NCI-H1436 (cell line): ENCODE results near the gene STAB1.

Source experiments
- DNase-seq: peaks from one replicate; lab custom pipeline; 2025; lab: John Stamatoyannopoulos, UW

Gene STAB1

DNA sequence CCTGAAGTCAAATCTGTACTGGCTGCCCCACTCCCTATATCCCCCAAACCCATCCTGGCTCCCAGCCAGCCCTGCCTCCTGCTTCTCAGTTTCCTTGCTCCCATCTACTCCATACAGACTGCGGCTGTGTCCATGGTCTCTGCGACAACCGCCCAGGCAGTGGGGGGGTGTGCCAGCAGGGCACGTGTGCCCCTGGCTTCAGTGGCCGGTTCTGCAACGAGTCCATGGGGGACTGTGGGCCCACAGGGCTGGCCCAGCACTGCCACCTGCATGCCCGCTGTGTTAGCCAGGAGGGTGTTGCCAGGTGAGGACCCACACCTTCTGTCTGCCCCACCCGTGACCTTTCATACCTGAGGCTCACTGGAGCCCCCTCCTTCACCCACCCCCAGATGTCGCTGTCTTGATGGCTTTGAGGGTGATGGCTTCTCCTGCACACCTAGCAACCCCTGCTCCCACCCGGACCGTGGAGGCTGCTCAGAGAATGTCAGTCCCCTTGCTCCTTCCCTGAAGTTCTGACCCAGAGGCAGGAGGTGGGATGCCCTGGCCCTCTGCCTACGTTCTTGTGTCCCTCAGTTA lies 14.7 kb downstream of the STAB1 start:
- no peak for DNase-seq

DNA sequence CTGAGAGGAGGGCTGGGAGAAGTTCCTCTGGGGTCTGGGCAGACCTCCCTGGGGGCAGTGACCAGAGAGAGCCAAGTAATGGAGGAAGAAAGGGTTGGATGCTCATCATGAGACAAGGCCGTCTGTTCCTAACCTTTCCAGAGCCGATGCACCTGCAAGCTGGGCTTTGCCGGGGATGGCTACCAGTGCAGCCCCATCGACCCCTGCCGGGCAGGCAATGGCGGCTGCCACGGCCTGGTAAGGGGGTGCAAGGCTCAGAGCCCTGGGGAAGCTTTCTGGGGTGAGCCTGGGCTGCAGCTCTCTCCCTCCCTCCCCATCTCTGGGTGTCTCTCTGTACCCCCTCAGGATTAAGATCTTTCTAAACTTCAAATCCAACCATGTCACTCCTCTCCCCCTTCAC lies 16.4 kb downstream of the STAB1 start:
- no peak for DNase-seq

DNA sequence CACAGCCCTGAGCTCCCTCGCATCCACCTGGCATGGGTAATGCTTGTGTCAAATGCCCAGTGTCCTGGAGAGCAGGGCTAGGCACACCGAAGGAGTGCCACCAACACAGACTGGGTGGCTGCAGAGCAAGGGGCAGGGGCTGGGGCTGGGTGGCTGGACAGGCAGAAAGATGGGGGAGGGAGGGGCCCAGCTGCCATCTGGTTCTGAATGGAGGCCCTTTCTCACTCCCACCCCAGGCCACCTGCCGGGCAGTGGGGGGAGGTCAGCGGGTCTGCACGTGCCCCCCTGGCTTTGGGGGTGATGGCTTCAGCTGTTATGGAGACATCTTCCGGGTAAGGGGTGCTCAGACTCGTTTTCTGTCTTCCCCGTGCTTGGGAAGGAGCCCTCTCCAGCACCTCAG lies 17.0 kb downstream of the STAB1 start:
- DNase-seq: no peak

DNA sequence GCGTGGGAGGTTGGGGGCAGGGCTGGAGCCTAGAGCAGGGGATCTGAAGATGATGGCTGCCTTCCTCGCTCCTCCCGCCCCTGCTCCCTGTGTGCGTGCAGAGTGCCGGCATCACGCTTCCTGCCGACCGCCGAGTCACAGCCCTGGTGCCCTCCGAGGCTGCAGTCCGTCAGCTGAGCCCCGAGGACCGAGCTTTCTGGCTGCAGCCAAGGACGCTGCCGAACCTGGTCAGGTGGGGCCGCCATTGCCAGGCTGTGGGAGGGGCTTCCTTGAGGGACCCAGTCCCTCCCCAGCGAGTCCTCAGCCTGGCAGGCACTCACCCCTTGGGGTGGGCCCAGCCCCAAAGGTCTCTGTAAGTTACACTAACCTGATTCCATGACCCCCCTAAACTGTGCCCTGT lies 17.6 kb downstream of the STAB1 start:
- no peak for DNase-seq

DNA sequence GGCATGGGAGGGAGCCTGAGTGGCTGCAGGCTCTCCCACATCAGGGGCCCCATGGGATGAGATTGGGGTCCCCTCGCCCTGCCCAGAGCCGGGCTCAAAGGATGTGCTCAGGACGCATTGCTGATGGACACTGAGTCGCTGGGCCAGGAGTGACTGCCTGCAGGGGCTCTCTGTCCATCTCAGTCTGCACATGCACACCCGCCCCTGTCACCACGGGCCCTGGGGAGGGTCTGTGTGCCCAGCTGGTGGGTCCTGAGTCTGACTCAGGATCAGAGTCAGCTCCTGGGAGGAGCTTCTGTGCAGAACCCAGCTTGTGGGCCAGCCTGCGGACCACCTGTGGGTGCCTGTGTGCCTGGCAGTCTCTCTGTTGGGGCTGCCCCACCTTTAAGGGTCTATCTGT lies 18.1 kb downstream of the STAB1 start:
- no peak for DNase-seq

DNA sequence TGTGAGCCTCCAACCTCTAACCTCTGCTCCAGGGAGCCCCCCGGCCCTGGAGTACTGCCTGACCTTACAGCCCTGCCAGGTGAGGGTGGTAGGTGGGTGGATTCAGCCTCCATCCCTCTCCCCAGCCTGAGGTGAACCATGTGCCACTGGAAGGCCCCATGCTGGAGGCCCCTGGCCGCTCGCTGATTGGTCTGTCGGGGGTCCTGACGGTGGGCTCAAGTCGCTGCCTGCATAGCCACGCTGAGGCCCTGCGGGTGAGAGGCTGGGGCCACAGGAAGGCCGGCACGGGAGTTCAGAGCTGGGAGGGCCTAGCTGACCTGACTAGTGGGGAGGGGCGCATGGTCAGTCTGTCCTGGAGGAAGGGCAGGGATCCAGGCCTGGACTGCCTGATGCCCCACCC lies 19.4 kb downstream of the STAB1 start:
- DNase-seq: no peak

DNA sequence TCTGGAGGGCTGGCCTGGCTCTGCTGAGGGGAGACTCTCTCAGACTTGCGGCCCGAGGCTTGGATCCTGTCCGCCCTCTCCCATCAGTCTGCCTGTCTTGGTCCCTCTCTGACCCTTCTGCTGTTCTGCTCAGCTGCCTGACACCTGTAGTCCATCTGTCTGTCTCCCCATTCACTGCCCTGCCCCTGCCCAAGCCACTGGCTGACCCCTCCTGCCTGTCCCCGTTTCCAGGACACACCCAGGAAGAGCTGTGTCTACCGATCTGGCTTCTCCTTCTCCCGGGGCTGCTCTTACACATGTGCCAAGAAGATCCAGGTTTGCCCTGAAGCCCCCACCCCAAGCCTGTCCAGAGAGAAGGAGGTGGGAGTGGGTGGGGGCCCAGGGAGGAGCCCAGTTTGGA lies 20.1 kb downstream of the STAB1 start:
- DNase-seq: no peak

DNA sequence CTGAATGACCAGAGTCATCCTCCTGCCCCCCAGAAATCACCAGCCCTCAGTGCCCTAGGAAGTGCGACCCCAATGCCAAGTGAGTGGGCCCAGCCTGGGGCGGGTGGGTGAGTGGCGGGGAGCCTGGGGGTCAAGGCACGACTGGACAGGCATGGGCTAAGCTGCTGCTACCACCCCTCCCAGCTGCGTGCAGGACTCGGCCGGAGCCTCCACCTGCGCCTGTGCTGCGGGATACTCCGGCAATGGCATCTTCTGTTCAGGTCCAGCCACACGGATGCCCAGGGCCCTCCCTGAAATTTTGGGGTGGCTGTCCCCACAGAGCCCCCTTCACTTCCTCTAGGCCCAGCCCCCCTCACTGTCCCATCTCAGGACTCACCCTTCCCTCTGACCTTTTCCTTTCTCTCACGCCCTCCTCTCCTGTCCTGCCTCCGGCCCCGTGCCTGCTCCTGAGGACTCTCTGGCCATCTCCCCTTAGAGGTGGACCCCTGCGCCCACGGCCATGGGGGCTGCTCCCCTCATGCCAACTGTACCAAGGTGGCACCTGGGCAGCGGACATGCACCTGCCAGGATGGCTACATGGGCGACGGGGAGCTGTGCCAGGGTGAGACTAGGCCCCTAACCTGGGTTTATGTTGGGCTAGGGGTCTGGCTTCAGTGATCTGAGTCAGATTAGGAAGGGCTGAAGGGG lies 21.5 kb downstream of the STAB1 start:
- no peak for DNase-seq

DNA sequence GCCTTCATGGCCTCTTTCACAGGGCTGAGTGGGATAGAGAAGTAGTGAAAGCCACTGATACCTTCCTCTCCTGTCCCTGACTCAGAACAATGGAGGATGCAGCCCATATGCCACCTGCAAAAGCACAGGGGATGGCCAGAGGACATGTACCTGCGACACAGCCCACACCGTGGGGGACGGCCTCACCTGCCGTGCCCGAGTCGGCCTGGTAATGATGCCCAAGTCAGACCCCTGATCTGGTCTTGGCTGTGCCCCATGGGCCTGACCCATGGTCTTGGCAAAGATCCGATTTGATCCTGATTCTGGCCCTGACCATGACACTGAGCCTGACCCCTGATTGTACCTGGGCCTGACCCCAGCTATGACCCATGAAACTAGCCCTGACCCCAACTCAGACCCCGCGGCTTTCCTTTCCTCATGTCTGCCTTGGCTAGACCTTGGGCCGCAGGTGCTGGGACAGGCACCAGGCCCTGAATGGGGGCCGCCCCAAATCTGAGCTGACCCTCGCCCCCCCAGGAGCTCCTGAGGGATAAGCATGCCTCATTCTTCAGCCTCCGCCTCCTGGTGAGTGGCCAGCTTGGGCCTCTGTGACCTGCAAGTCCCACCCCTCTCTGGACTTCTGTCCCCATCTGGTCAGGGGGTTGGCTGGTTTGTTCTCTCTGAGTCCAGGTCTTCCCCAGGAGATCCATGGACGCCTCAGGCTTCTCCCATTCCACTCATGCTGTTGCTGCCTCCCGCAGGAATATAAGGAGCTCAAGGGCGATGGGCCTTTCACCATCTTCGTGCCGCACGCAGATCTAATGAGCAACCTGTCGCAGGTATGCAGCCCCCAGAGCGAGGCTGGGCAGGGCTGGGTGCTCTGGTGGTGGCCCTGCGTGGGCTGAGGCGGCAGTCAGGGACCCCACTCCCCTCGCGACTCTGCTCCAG lies 22.9 kb downstream of the STAB1 start:
- DNase-seq: no peak

DNA sequence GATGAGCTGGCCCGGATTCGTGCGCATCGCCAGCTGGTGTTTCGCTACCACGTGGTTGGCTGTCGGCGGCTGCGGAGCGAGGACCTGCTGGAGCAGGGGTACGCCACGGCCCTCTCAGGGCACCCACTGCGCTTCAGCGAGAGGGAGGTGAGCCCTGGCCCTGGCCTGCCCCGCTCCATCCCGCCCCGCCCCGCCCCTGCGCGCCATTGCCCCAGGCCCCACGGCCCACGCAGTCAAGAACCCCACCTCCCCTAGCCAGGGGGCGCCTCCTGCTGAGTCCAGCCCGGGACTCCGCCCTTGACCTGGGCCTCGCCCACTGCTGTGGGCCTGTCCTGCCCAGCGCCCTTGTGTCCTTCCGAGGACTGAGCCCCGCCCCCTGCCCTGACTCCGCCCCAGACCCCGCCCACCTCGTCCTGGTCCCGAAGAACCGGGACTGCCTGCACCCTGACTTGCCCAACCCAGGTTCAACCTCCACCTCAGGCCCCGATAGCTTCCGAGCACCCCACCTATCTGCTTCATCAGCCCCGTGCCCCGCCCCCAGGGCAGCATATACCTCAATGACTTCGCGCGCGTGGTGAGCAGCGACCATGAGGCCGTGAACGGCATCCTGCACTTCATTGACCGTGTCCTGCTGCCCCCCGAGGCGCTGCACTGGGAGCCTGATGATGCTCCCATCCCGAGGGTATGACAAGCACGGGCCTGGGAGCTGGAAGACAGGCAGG lies 23.7 kb downstream of the STAB1 start:
- no peak for DNase-seq

DNA sequence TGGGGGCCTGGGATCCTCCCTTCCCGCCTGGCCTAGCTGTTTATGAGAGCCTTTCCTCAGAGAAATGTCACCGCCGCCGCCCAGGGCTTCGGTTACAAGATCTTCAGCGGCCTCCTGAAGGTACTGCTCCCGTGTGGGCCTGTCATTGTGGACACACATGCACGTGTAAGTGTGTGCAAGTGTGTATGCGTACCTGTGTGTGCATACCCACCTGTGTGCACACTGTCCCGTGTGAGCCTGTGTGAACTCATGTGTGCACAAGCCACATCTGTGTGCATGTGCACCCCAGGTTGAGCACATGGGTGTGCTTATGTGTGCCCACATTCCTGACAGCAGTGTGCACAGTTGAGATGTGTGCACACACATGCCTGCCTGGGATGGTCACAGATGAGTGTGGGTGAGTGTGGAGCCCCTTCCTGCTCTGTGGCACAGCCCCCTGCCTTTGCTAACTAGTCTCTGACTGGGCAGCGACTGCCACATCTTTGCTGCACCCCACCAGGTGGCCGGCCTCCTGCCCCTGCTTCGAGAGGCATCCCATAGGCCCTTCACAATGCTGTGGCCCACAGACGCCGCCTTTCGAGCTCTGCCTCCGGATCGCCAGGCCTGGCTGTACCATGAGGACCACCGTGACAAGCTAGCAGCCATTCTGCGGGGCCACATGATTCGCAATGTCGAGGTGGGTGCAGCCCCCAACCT lies 24.5 kb downstream of the STAB1 start:
- no peak for DNase-seq

DNA sequence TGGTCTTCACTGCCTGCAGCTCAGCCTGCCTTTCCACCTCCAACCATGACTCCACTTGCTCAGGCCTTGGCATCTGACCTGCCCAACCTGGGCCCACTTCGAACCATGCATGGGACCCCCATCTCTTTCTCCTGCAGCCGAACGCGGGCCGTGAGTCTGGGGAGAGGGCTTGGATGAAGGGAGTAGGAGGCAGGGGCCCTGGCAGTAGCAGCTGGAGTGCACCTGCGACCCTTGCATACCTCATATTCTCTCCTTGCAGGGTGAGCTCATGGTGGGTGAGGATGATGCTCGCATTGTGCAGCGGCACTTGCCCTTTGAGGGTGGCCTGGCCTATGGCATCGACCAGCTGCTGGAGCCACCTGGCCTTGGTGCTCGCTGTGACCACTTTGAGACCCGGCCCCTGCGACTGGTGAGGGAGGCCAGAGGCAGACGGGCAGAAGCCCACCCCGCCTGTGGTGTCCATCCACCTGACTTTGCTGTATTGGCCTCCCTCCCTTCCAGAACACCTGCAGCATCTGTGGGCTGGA lies 25.1 kb downstream of the STAB1 start:
- no peak for DNase-seq

DNA sequence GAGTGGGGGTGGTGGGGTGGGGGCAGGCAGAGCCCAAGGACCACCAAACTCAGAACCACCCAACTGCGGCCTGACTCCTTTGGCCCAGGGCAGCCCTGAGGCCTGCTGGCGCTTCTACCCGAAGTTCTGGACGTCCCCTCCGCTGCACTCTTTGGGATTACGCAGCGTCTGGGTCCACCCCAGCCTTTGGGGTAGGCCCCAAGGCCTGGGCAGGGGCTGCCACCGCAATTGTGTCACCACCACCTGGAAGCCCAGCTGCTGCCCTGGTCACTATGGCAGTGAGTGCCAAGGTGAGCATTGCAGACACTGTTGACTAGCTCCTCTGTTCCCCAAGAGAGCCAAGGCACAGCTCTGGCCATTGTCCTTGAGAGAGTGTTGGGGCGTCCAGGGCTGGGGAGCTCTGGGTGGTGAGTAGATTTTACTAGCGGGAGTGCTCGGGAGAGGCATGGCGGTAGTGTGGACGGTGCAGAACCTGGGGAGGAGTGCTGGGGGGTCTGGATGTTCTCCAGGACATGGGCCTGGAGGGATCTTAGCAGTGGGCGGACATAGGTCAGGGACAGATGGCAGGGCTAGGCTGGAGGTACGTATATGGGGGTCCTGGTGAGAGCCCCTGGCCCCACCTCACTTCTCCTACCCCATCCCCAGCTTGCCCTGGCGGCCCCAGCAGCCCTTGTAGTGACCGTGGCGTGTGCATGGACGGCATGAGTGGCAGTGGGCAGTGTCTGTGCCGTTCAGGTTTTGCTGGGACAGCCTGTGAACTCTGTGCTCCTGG lies 25.8 kb downstream of the STAB1 start:
- no peak for DNase-seq

DNA sequence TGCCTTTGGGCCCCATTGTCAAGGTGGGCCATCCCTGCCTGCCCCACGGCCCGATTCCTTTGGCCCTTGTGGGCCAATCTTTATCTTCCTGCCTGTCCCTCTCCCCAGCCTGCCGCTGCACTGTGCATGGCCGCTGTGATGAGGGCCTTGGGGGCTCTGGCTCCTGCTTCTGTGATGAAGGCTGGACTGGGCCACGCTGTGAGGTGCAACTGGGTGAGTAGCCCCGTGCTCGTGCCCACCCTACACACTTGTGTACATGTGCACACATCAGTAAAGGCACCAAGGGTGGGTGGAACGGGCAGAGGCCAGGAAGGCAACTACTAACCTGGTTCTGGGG lies 26.3 kb downstream of the STAB1 start:
- no peak for DNase-seq

DNA sequence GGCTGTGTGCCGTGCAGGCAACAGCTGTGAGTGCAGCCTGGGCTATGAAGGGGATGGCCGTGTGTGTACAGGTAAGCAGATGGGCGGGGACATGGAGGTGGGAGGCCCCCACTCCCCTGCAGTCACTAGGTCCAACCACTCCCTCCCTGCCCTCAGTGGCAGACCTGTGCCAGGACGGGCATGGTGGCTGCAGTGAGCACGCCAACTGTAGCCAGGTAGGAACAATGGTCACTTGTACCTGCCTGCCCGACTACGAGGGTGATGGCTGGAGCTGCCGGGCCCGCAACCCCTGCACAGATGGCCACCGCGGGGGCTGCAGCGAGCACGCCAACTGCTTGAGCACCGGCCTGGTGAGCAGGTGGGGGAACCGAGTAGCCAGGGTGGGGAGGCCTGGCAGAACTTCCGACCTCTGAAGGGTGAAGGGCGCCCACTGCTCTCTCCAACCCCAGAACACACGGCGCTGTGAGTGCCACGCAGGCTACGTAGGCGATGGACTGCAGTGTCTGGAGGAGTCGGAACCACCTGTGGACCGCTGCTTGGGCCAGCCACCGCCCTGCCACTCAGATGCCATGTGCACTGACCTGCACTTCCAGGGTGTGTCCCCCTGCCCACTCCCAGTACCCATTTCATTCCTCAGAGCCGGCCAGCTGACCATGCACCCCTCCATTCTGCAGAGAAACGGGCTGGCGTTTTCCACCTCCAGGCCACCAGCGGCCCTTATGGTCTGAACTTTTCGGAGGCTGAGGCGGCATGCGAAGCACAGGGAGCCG lies 26.9 kb downstream of the STAB1 start:
- DNase-seq: no peak

DNA sequence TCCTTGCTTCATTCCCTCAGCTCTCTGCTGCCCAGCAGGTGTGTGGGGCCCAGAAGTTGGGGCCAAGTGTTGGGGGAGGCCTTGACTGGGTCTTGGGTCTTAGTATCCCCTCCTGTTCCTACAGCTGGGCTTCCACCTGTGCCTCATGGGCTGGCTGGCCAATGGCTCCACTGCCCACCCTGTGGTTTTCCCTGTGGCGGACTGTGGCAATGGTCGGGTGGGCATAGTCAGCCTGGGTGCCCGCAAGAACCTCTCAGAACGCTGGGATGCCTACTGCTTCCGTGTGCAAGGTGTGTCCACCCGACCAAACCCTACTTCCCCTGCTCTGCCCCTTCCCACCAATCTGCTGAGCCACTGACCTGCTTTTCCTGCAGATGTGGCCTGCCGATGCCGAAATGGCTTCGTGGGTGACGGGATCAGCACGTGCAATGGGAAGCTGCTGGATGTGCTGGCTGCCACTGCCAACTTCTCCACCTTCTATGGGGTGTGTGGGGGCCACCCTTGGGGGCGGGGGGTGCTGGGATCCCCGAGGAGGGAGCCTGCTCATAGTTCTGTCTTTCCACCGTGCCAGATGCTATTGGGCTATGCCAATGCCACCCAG lies 27.6 kb downstream of the STAB1 start:
- DNase-seq: no peak

DNA sequence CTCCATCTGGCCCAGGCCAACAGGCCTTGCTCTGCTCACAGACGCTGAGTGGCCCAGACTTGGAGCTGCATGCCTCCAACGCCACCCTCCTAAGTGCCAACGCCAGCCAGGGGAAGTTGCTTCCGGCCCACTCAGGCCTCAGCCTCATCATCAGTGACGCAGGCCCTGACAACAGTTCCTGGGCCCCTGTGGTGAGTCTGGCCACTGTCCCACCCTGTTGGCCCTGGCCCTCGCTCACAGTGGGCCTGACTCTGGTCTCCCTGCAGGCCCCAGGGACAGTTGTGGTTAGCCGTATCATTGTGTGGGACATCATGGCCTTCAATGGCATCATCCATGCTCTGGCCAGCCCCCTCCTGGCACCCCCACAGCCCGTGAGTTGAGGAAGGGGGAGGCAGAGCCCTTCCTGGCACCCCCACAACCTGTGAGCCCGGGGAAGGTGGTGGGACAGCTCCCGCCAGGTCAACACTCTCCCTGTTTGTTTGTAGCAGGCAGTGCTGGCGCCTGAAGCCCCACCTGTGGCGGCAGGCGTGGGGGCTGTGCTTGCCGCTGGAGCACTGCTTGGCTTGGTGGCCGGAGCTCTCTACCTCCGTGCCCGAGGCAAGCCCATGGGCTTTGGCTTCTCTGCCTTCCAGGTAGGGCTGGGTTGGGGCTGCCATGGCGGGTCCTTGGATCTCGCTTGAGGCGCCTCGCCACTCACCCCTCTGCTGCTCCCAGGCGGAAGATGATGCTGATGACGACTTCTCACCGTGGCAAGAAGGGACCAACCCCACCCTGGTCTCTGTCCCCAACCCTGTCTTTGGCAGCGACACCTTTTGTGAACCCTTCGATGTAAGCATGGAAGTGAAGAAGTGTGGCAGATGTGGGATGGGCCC lies 28.5 kb downstream of the STAB1 start:
- DNase-seq: no peak

DNA sequence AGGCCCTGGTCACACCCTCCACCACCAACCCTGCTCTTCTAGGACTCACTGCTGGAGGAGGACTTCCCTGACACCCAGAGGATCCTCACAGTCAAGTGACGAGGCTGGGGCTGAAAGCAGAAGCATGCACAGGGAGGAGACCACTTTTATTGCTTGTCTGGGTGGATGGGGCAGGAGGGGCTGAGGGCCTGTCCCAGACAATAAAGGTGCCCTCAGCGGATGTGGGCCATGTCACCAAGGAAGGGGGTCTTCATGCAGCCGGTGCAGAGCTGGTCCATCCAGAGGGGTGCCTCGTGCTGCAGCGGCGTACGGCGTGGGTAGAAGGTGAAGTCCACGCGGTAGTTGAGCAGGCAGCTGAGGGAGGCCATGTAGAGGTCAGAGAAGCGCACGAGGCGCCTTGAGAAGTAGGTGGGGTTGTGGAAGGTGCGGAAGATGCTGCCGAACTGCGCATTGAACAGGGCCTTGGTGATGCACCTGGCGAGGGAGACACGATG lies 29.2 kb downstream of the STAB1 start:
- DNase-seq: no peak
